Stimulated activated CD8-positive, alpha-beta memory T cell treated with anti-CD3 and anti-CD28 coated beads, Interleukin-12 subunit alpha, Interleukin-12 subunit beta, amount 100 ng/mL, for 4 hours (primary cell): ENCODE measurements around the gene FOXO3B.
"Not testable (repeated sequence)": the region's sequence is repeated elsewhere in the genome, so short reads cannot be mapped to it uniquely, and the experiment has no call there.

Experiments used
- DNase-seq: peaks from one replicate; pipeline ENCODE4 v3.0.0-alpha.2; 2020; ENCODE audit warnings: low read depth

Gene FOXO3B

GRCh38 chr17:18681767-18682571, at the start of gene FOXO3B:
TSS of gene FOXO3B (minus strand) at chr17:18682314. CDS start at chr17:18681651, 663 bp downstream.
- DNase-seq, result peak; percentile 66

- not testable (repeated sequence) for DNase-seq
Measured at GRCh38 chr17:18723509-18723908, 41.4 kb upstream of the FOXO3B start.

- not testable (repeated sequence) for DNase-seq
Measured at GRCh38 chr17:18722612-18723011, 40.5 kb upstream of the FOXO3B start.

- not testable (repeated sequence) for DNase-seq
Measured at GRCh38 chr17:18721775-18722547, 39.8 kb upstream of the FOXO3B start.

GRCh38 chr17:18719428-18720110, 37.5 kb upstream of the FOXO3B start:
- not testable (repeated sequence) for DNase-seq

GRCh38 chr17:18718643-18719427, 36.7 kb upstream of the FOXO3B start:
- not testable (repeated sequence) for DNase-seq

- peak; percentile 19 for DNase-seq
Measured at GRCh38 chr17:18712354-18712999, 30.4 kb upstream of the FOXO3B start.

GRCh38 chr17:18708215-18708614, 26.1 kb upstream of the FOXO3B start:
- not testable (repeated sequence) for DNase-seq

GRCh38 chr17:18705955-18706354, 23.8 kb upstream of the FOXO3B start:
- DNase-seq, result not testable (repeated sequence)

GRCh38 chr17:18698473-18699103, 16.5 kb upstream of the FOXO3B start:
- not testable (repeated sequence) for DNase-seq

- DNase-seq, result not testable (repeated sequence)
Measured at GRCh38 chr17:18695143-18695542, 13.0 kb upstream of the FOXO3B start.

- not testable (repeated sequence) for DNase-seq
Measured at GRCh38 chr17:18682668-18683067, 554 bp upstream of the FOXO3B start.

- not testable (repeated sequence) for DNase-seq
Measured at GRCh38 chr17:18677381-18677780, 4.7 kb downstream of the FOXO3B start.

GRCh38 chr17:18676928-18677327, 5.2 kb downstream of the FOXO3B start:
- DNase-seq, result not testable (repeated sequence)

GRCh38 chr17:18672395-18673227, 9.5 kb downstream of the FOXO3B start:
- DNase-seq, result not testable (repeated sequence)

GRCh38 chr17:18668625-18669024, 13.5 kb downstream of the FOXO3B start:
- DNase-seq, result not testable (repeated sequence)

GRCh38 chr17:18667535-18667934, 14.6 kb downstream of the FOXO3B start:
- not testable (repeated sequence) for DNase-seq

GRCh38 chr17:18666326-18666725, 15.8 kb downstream of the FOXO3B start:
- DNase-seq, result not testable (repeated sequence)

GRCh38 chr17:18661924-18662624, 20.0 kb downstream of the FOXO3B start:
- DNase-seq, result not testable (repeated sequence)
